ENCODE measurements around the gene TDRD1. TPM values are rescaled to one million over a fixed set of nuclear protein-coding genes. Genes with fewer than 3 reads are reported as not detected.

The TDRD1 gene
- total and polyA plus RNA-seq, 9 of the 15 experiments (the other 6 are each of a cell fraction or from before 2014, with no cell fraction given) = not detected

DNA sequence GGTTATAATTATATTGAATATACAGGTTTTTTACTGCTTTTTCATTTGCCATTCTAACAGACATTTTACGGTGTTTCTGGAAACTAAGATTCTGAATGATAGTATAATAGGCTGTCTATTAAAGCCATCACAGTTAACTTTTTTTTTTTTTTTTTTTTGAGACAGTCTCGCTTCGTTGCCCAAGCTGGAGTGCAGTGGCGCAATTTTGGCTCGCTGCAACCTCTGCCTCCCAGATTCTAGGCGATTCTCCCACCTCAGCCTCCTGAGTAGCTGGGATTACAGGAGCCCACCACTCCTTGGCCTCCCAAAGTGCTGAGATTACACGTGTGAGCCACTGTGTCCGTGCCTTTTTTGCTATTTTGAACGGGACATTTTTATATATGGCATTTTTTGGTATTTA is 4.4 kb downstream of the TDRD1 start (continued):
- TF ChIP-seq, protein P1, sequence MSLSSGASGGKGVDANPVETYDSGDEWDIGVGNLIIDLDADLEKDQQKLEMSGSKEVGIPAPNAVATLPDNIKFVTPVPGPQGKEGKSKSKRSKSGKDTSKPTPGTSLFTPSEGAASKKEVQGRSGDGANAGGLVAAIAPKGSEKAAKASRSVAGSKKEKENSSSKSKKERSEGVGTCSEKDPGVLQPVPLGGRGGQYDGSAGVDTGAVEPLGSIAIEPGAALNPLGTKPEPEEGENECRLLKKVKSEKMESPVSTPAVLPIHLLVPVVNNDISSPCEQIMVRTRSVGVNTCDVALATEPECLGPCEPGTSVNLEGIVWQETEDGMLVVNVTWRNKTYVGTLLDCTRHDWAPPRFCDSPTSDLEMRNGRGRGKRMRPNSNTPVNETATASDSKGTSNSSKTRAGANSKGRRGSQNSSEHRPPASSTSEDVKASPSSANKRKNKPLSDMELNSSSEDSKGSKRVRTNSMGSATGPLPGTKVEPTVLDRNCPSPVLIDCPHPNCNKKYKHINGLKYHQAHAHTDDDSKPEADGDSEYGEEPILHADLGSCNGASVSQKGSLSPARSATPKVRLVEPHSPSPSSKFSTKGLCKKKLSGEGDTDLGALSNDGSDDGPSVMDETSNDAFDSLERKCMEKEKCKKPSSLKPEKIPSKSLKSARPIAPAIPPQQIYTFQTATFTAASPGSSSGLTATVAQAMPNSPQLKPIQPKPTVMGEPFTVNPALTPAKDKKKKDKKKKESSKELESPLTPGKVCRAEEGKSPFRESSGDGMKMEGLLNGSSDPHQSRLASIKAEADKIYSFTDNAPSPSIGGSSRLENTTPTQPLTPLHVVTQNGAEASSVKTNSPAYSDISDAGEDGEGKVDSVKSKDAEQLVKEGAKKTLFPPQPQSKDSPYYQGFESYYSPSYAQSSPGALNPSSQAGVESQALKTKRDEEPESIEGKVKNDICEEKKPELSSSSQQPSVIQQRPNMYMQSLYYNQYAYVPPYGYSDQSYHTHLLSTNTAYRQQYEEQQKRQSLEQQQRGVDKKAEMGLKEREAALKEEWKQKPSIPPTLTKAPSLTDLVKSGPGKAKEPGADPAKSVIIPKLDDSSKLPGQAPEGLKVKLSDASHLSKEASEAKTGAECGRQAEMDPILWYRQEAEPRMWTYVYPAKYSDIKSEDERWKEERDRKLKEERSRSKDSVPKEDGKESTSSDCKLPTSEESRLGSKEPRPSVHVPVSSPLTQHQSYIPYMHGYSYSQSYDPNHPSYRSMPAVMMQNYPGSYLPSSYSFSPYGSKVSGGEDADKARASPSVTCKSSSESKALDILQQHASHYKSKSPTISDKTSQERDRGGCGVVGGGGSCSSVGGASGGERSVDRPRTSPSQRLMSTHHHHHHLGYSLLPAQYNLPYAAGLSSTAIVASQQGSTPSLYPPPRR (CRISPR knock-in tag; IDR thresholded peaks at IDR 0.05; ENCODE audit: borderline replicate concordance) = no peak
- TF ChIP-seq RAD51 (IDR thresholded peaks at IDR 0.05; ENCODE audit: borderline replicate concordance, low read depth) (no peak), RFX1 (IDR thresholded peaks at IDR 0.05) (no peak), ASH1L (IDR thresholded peaks at IDR 0.05; ENCODE audit: borderline replicate concordance, low read depth, partially characterized antibody) (no peak), BDP1 (IDR thresholded peaks at IDR 0.05; ENCODE audit: insufficient read depth, insufficient read length) (no peak), ZNF3 (CRISPR knock-in tag; IDR thresholded peaks at IDR 0.05) (no peak), PHF8 (IDR thresholded peaks at IDR 0.05; ENCODE audit: borderline replicate concordance, low read length) (no peak)
- TF ChIP-seq, protein P2, sequence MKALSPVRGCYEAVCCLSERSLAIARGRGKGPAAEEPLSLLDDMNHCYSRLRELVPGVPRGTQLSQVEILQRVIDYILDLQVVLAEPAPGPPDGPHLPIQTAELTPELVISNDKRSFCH (CRISPR knock-in tag; IDR thresholded peaks at IDR 0.05) = no peak
- TF ChIP-seq, protein P2 (tag; IDR thresholded peaks at IDR 0.05) = no peak
